Stimulated activated CD4-positive, alpha-beta T cell treated with anti-CD3 and anti-CD28 coated beads, Interleukin-15, amount 100 ng/mL, for 48 hours (primary cell): Measurements from ENCODE around the gene FARSB.

Source experiments
- DNase-seq, 2 donors: peaks; one replicate each; pipeline ENCODE4 v3.0.0-alpha.2; 2020; ENCODE audit warnings: low read depth in 2 of 2

FARSB gene

GRCh38 chr2:222548992-222549391 lies 106.9 kb downstream of the FARSB start:
- DNase-seq: no peak

GRCh38 chr2:222547083-222547482 lies 108.8 kb downstream of the FARSB start:
- no peak for DNase-seq

DNA sequence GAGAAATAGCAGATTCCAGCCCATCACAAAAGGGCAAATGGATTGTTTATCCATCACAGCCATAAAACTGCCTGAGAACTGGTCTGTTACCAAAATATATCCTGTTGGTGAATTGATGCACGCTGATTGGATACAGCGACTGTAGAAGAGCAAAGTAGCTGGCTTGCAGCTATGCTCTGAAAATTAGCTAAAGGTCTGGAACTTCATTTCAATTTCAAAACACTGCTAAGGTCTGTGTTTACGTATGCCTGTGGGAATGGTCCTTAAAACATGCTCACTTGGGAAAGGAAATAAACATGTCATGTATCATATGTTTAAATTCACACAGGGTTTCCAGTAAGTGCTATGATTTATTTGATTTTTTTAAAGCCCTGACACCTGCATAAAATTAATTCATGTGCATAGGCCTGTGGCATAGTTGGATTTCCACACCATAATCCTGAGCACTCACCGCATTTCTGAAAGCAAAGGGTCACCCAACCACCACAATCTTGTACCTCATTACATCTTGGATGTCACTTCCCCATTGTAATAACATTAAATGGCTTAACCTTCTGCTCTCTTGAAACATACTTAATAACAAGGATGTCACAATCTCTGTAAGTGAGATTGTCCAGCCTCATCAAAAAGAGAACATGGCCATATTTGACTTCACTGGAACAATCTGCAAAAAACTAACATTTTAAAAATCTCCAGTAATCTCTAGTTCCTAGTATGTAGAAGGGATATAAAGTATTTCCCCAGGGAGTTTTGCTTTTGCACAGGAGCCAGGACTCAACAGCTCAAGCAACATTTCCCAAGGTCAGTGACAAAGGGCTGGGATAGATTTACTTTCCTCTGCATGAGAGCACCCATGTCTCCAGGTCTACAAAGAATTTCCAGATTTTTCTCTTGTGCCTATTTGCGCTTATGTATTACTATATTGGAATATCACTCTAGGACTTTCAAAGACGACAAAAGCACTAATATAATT lies 109.8 kb downstream of the FARSB start:
- no peak for DNase-seq

GRCh38 chr2:222544661-222545060 lies 111.2 kb downstream of the FARSB start:
- DNase-seq: no peak

GRCh38 chr2:222538535-222538934 lies 117.4 kb downstream of the FARSB start:
- no peak for DNase-seq

- DNase-seq: no peak
Measured at GRCh38 chr2:222535477-222535876, 120.4 kb downstream of the FARSB start.

DNA sequence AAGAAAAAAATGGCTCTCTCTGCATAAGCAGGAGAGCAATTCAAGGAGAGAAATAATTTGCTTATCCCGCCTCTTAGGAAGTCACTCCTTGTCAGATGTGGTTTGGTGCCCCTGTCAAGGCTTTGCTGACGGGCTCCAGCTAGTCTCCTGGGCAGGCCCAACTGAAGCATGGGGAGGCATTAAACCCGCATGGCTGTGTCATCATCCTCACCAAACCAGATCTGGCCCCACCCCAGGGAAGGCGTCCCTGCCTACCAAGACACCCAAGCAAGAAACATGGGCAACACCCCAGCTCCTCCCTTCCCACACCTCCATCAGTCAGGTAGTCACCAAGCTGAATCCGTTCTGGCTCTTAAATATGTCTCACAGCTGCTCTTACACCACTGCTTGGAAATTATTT lies 123.6 kb downstream of the FARSB start:
- DNase-seq: no peak

- DNase-seq: no peak
Measured at GRCh38 chr2:222526480-222527277, 129.2 kb downstream of the FARSB start.

DNA sequence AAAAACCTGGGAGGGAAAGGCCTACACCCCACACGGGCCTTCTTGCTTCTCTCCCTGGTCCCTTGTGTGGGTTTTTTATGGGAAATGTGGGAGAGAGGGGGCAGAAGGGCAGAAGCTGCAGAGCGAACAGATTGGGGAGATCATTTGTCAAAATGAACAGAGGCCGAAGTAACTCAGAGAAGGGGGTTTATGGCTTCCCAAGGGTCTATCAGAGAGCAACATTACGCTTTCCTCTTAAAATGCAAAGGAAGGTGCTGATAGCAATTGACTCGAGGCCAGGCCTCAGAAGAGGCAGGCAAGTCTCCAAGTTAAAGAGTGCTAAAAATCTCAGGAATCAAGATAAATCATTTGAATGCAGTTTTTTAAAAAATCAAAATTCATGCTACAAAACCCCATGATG lies 130.1 kb downstream of the FARSB start:
- no peak for DNase-seq

DNA sequence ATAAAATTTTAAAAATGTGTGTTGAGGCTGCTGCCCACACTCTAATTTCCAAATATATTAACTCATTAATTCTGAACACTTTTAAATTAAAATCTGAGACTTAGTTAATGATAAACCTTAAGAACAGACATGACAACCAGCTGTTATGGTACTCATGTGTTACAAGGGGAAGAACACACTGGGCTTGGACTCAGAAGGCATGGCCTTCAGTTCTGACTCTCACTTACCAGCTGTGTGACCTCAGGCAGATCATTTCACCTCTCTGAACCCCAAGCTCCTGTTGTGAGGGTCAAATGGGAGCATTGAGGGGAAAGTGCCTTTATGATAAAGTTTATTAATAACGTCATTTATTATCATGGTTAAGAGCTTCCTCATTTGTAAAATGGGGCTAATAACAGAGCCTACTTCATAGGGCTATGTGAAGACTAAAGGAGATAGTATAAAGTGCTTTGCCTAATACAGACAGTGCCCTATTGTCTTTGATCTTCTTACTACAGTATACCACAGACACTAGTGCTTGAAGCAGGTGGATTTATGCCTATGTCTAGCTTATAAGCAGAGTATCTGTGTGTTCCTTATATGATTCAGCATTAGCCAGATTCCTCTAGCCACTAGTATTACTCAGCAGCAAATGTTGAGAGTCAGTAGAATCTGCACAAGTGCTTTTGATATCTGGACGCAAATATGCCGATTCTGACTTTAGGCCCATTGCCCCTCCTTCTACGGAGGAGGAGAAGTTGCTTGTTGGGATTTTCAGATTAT lies 131.9 kb downstream of the FARSB start:
- no peak for DNase-seq

DNA sequence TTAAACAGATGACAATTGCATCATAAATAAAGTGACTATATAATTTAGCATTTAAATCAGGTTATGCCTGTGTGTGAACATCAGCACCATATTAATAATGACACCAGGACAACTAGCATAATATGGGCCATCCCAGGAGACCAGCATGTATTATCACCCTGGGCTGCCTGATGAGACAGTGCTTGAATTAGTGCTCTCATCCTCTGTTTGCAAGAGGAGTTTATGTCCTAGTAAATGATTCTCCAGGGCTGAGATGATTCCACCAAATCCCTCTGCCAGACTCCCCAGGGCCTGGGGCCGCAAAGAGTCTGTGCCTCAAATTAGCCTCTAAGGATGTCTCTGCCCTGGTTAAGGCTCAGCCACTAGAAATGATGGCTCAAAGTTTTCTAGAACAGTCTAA lies 133.8 kb downstream of the FARSB start:
- DNase-seq: no peak

DNA sequence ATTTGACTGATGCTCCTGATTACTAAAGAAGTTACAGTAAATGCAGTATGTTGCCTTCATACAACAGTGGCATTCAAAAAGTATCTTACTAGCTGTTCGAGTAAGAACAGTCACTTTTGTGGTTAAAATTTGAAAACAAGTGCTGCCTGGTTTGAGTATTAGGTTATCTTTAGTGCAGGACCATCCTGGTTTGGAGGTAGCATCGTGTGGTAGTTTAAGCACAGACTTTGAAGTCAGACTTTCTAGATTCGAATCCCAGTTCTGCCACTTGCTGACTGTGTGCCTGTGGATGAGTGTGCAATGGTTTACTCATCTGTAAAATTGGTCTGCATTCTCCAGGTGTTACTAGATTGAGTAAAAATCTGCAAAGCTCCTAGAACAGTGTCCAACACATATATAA lies 134.8 kb downstream of the FARSB start:
- DNase-seq: no peak
